Neural progenitor cell (in vitro differentiated cells): ENCODE data around the gene KATNBL1. TPM values are rescaled to one million over a fixed set of nuclear protein-coding genes. Genes with fewer than 3 reads are reported as not detected.
A peak's percentile ranks its signal among the peaks of the same experiment; 100 is the strongest.

ENCODE experiments used
- DNase-seq: peaks from one replicate; pipeline ENCODE4 v3.0.0-alpha.2; 2016; ENCODE audit warnings: low spot score
- H2AFZ ChIP-seq: fragments of 200-600 bp; sonication (generic); replicated peaks from 2 replicates; pipeline ENCODE4 v1.6.1; 2016; ENCODE audit warnings: antibody characterized with exemption
- H3F3A ChIP-seq: fragments of 200-600 bp; sonication (generic); 2 replicates; pipeline ENCODE4 v1.6.1; 2016; ENCODE audit warnings: antibody characterized with exemption, low read depth
- H3K27ac ChIP-seq: fragments of 200-600 bp; sonication (generic); 2 replicates; pipeline ENCODE4 v1.5.1; 2016; ENCODE audit warnings: mild to moderate bottlenecking
- H3K27me3 ChIP-seq: fragments of 200-600 bp; sonication (generic); 2 replicates; pipeline ENCODE4 v1.6.1; 2016; ENCODE audit warnings: mild to moderate bottlenecking, moderate library complexity
- H3K36me3 ChIP-seq: fragments of 200-600 bp; sonication (generic); 2 replicates; pipeline ENCODE4 v1.5.1; 2016
- H3K4me1 ChIP-seq: fragments of 200-600 bp; sonication (generic); 2 replicates; pipeline ENCODE4 v1.6.1; 2016; ENCODE audit warnings: mixed run types
- H3K4me2 ChIP-seq: fragments of 200-600 bp; sonication (generic); 2 replicates; pipeline ENCODE4 v1.6.1; 2016
- H3K4me3 ChIP-seq: fragments of 200-600 bp; sonication (generic); 2 replicates; pipeline ENCODE4 v1.5.1; 2016
- H3K79me2 ChIP-seq: fragments of 200-600 bp; sonication (generic); 2 replicates; pipeline ENCODE4 v1.6.1; 2016; ENCODE audit warnings: low read depth
- H3K9ac ChIP-seq: fragments of 200-600 bp; sonication (generic); 2 replicates; pipeline ENCODE4 v1.6.1; 2016
- H3K9me3 ChIP-seq: fragments of 200-600 bp; sonication (generic); 2 replicates; pipeline ENCODE4 v1.5.1; 2016; ENCODE audit warnings: low read depth
- H4K20me1 ChIP-seq: fragments of 200-600 bp; sonication (generic); 2 replicates; pipeline ENCODE4 v1.6.1; 2016; ENCODE audit warnings: low read depth
- H3K27ac Mint-ChIP-seq: 3 replicates; pipeline ENCODE4 v1.8.0; 2021; ENCODE audit warnings: mixed read lengths
- H3K27me3 Mint-ChIP-seq: 2 replicates; pipeline ENCODE4 v1.8.0; 2022; ENCODE audit warnings: low read depth, mild to moderate bottlenecking, inconsistent platforms, moderate library complexity, mixed read lengths; ENCODE audit not compliant: insufficient read depth
- H3K36me3 Mint-ChIP-seq: 3 replicates; pipeline ENCODE4 v1.8.0; 2021; ENCODE audit warnings: mixed read lengths
- H3K4me1 Mint-ChIP-seq: 3 replicates; pipeline ENCODE4 v1.8.0; 2021; ENCODE audit warnings: mixed read lengths
- H3K4me3 Mint-ChIP-seq: 3 replicates; pipeline ENCODE4 v1.8.0; 2021; ENCODE audit warnings: mild to moderate bottlenecking, moderate library complexity, mixed read lengths
- H3K9me3 Mint-ChIP-seq: 3 replicates; pipeline ENCODE4 v1.8.0; 2020; ENCODE audit warnings: mixed read lengths
- EZH2 ChIP-seq: fragments of 200-600 bp; sonication (generic); IDR thresholded peaks from 2 replicates; pipeline ENCODE4 v1.6.1; 2017; ENCODE audit warnings: antibody characterized with exemption, mild to moderate bottlenecking, moderate library complexity
- EZH2phosphoT487 ChIP-seq: fragments of 200-600 bp; sonication (generic); IDR thresholded peaks from 2 replicates; pipeline ENCODE4 v1.6.1; 2017; ENCODE audit warnings: antibody characterized with exemption
- total RNA-seq: library from RNA; depleted of rRNA; stranded (reverse); fragments of >200 nt; gene quantifications from 2 replicates; pipeline ENCODE4 v1.2.3, GENCODE V29; 2015; ENCODE audit warnings: low replicate concordance
- TF ChIP-seq, protein P1 (sequence below): fragments of 200-600 bp; sonication (generic); IDR thresholded peaks from 2 replicates; pipeline ENCODE4 v1.5.1; 2017; ENCODE audit warnings: antibody characterized with exemption, mild to moderate bottlenecking

KATNBL1 gene
- total RNA-seq, 1 donor from 2014 or later: 178 TPM

DNA sequence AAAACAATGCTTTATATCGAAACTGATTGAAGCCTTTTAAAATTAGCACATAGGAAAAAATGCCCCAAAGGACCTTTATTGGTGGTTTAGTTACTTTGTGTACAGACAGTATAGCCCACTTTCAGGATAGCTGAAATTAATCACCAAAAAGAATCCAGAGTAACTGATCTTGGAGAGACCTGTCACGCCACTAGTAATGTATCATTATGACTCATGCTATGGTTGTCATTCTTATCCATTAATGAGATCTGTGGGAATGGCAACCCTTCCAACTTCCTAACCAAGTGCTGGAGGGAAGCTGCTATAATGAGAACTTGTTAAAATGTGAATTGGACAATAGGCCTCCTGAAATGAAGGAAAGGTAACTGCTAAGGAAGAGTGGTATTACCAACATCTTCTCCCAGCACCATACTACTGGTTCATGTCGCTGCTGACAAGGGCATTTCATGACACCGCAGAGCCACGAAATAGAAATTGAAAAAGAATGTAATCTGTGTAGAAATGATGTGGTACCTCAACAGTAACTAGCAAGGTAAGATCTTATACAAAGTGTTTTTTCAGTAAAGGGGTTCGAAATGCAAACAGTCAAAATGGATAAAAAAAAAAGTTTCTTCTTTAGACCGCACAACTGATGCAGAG is 7.8 kb upstream of the KATNBL1 start:
- DNase-seq: no peak
- Histone ChIP-seq H3K27me3 (no peaks in the 10 kb centered on the region), H3F3A (no peaks in the 10 kb centered on the region), H3K36me3 (no peaks in the 10 kb centered on the region), H3K4me2 (no peak overlapping the region), H3K27ac (no peak overlapping the region), H3K79me2 (no peaks in the 10 kb centered on the region), H3K9me3 (no peaks in the 10 kb centered on the region), H3K4me1 (peaks cover 4% of the 10 kb centered on the region), H3K9ac (no peak overlapping the region), H3K4me3 (no peak overlapping the region), H4K20me1 (no peaks in the 10 kb centered on the region), H2AFZ (no peak overlapping the region)
- H3K4me3 Mint-ChIP-seq: no peak overlapping the region
- H3K27ac Mint-ChIP-seq: no peak overlapping the region
- TF ChIP-seq EZH2phosphoT487: no peak
- TF ChIP-seq, protein P1, sequence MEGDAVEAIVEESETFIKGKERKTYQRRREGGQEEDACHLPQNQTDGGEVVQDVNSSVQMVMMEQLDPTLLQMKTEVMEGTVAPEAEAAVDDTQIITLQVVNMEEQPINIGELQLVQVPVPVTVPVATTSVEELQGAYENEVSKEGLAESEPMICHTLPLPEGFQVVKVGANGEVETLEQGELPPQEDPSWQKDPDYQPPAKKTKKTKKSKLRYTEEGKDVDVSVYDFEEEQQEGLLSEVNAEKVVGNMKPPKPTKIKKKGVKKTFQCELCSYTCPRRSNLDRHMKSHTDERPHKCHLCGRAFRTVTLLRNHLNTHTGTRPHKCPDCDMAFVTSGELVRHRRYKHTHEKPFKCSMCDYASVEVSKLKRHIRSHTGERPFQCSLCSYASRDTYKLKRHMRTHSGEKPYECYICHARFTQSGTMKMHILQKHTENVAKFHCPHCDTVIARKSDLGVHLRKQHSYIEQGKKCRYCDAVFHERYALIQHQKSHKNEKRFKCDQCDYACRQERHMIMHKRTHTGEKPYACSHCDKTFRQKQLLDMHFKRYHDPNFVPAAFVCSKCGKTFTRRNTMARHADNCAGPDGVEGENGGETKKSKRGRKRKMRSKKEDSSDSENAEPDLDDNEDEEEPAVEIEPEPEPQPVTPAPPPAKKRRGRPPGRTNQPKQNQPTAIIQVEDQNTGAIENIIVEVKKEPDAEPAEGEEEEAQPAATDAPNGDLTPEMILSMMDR: no peak
- TF ChIP-seq EZH2: no peak
- H3K4me1 Mint-ChIP-seq: no peaks in the 10 kb centered on the region
- no peaks in the 10 kb centered on the region for H3K36me3 Mint-ChIP-seq
- no peaks in the 10 kb centered on the region for H3K27me3 Mint-ChIP-seq
- no peaks in the 10 kb centered on the region for H3K9me3 Mint-ChIP-seq

DNA sequence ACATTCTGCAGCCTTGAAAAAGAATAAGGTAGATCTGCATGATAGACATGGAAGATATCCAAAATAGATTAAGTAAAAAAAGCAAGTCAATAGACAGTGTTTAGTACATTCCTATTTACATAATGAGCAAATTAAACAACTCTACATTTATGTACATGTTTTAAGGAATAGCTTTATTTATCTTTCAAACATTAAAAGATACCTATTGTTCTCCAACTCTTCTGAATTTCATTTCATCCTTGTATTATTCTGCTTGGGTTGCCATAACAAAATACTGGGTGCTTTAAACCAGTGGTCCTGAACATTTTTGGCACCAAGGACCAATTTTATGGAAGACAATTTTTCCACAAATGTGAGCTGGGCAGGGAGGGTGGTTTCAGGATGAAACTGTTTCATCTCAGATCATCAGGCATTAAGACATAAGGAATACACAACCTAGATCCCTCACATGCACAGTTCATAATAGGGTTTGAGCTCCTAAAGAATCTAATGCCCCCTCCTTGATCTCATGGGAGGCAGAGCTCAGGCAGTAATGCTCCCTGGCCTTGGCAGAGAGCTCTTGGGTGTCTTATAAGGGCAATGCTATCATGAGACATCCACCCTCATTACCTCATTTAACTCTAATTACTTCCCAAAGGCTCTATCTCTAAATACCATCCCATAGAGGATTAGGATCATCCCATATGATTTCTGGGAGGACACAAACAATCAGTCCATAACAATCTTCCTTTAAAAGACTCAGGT is 6.8 kb upstream of the KATNBL1 start:
- Histone ChIP-seq H3F3A (no peaks in the 10 kb centered on the region), H3K27ac (no peak overlapping the region), H3K36me3 (no peaks in the 10 kb centered on the region), H2AFZ (no peak overlapping the region), H3K4me2 (no peak overlapping the region), H3K4me1 (peaks cover 4% of the 10 kb centered on the region), H4K20me1 (no peaks in the 10 kb centered on the region), H3K79me2 (no peaks in the 10 kb centered on the region), H3K9me3 (no peaks in the 10 kb centered on the region), H3K4me3 (no peak overlapping the region), H3K27me3 (no peaks in the 10 kb centered on the region), H3K9ac (no peak overlapping the region)
- no peak for DNase-seq
- no peaks in the 10 kb centered on the region for H3K4me1 Mint-ChIP-seq
- H3K27me3 Mint-ChIP-seq: no peaks in the 10 kb centered on the region
- no peak overlapping the region for H3K27ac Mint-ChIP-seq
- H3K9me3 Mint-ChIP-seq: no peaks in the 10 kb centered on the region
- no peaks in the 10 kb centered on the region for H3K36me3 Mint-ChIP-seq
- no peak overlapping the region for H3K4me3 Mint-ChIP-seq
- TF ChIP-seq EZH2phosphoT487 (no peak), EZH2 (no peak)
- TF ChIP-seq, protein P1: no peak

DNA sequence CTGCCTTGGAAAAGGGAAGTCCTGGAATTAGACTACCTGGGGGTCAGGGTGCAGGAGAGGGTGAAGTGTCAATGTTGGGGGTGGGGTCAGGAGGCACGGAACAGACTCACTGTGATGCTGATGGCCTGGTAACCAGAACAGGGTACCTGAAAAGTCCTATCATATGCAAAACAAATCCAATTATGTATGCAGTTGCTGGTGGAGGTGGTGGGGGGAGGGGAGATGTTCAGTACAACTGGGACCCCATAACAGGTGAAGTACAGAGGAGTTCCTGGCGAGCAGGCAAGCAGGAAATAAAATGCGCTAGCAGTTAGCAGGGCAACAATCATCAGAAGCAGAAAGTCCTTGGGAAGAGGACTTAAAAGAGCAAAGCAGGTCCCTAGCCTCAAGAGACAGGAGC is 4.2 kb upstream of the KATNBL1 start:
- TF ChIP-seq, protein P1: no peak
- TF ChIP-seq EZH2phosphoT487 (no peak), EZH2 (no peak)
- Mint-ChIP-seq H3K4me1 (no peaks in the 10 kb centered on the region), H3K4me3 (no peak overlapping the region), H3K27ac (no peak overlapping the region), H3K36me3 (no peaks in the 10 kb centered on the region), H3K27me3 (peaks cover 4% of the 10 kb centered on the region), H3K9me3 (no peaks in the 10 kb centered on the region)
- no peak for DNase-seq
- no peaks in the 10 kb centered on the region for H3K9me3 ChIP-seq
- H3K4me3 ChIP-seq: no peak overlapping the region
- peak overlapping the region; percentile 71 for H2AFZ ChIP-seq
- peaks cover 4% of the 10 kb centered on the region for H3K79me2 ChIP-seq
- H3K4me1 ChIP-seq: peaks cover 4% of the 10 kb centered on the region
- H3F3A ChIP-seq: no peaks in the 10 kb centered on the region
- no peaks in the 10 kb centered on the region for H3K36me3 ChIP-seq
- H3K27ac ChIP-seq: no peak overlapping the region
- no peaks in the 10 kb centered on the region for H4K20me1 ChIP-seq
- H3K9ac ChIP-seq: no peak overlapping the region
- no peaks in the 10 kb centered on the region for H3K27me3 ChIP-seq
- no peak overlapping the region for H3K4me2 ChIP-seq
